Activated naive CD4-positive, alpha-beta T cell treated with anti-CD3 and anti-CD28 coated beads, Interleukin-2, amount 10 ng/mL, durations not matched to agents 7 days and 5 days (primary cell): ENCODE results near the gene UMAD1.
"Not testable (repeated sequence)": the region's sequence is repeated elsewhere in the genome, so short reads cannot be mapped to it uniquely, and the experiment has no call there.

Experiments
- CTCF ChIA-PET: fragments of 350-600 bp; sonication (Branson Sonifier 250); formaldehyde crosslinking; loops from one replicate; lab custom pipeline; 2021; ENCODE audit warnings: antibody characterized with exemption; lab: Charles Lee
- DNase-seq: peaks from one replicate; pipeline ENCODE4 v3.0.0-alpha.2; 2020
- H3K27ac Mint-ChIP-seq: one replicate; pipeline ENCODE4 v1.8.0; 2021; ENCODE audit warnings: mild to moderate bottlenecking, moderate library complexity, mixed read lengths
- H3K27me3 Mint-ChIP-seq: one replicate; pipeline ENCODE4 v1.8.0; 2021; ENCODE audit warnings: mild to moderate bottlenecking, mixed read lengths
- H3K36me3 Mint-ChIP-seq: one replicate; pipeline ENCODE4 v1.8.0; 2021; ENCODE audit warnings: mixed read lengths
- H3K4me1 Mint-ChIP-seq: one replicate; pipeline ENCODE4 v1.8.0; 2021; ENCODE audit warnings: mixed read lengths
- H3K4me3 Mint-ChIP-seq: one replicate; pipeline ENCODE4 v1.8.0; 2021; ENCODE audit warnings: mild to moderate bottlenecking, moderate library complexity, mixed read lengths
- H3K9me3 Mint-ChIP-seq: one replicate; pipeline ENCODE4 v1.8.0; 2021; ENCODE audit warnings: mixed read lengths

Gene UMAD1

GRCh38 chr7:7820939-7821338 is 180.4 kb downstream of the UMAD1 start:
- no peak overlapping the region for H3K4me3 Mint-ChIP-seq
- H3K27ac Mint-ChIP-seq: no peak overlapping the region

GRCh38 chr7:7821517-7821916 is 181.0 kb downstream of the UMAD1 start:
- no peak for DNase-seq
- Mint-ChIP-seq H3K36me3 (peaks cover 13% of the 10 kb centered on the region), H3K27me3 (no peaks in the 10 kb centered on the region), H3K4me3 (no peak overlapping the region), H3K9me3 (peaks cover 9% of the 10 kb centered on the region), H3K4me1 (peaks cover 19% of the 10 kb centered on the region), H3K27ac (no peak overlapping the region)
- CTCF ChIA-PET: no interaction called here

More at GRCh38 chr7:7820939-7821338, 180.4 kb downstream of the UMAD1 start:
- Mint-ChIP-seq H3K4me1 (peaks cover 25% of the 10 kb centered on the region), H3K9me3 (peaks cover 7% of the 10 kb centered on the region), H3K36me3 (peaks cover 13% of the 10 kb centered on the region), H3K27me3 (no peaks in the 10 kb centered on the region)
- CTCF ChIA-PET: no interaction called here
- no peak for DNase-seq

- H3K9me3 Mint-ChIP-seq, DNase-seq, H3K36me3 Mint-ChIP-seq, H3K27ac Mint-ChIP-seq, H3K4me3 Mint-ChIP-seq, H3K4me1 Mint-ChIP-seq, H3K27me3 Mint-ChIP-seq, CTCF ChIA-PET: not testable (repeated sequence)
Observed at GRCh38 chr7:7825294-7825693, 184.7 kb downstream of the UMAD1 start.

- H3K9me3 Mint-ChIP-seq: peaks cover 4% of the 10 kb centered on the region
- no peak overlapping the region for H3K4me3 Mint-ChIP-seq
- peaks cover 3% of the 10 kb centered on the region for H3K4me1 Mint-ChIP-seq
- H3K36me3 Mint-ChIP-seq: peaks cover 6% of the 10 kb centered on the region
- DNase-seq: no peak
- H3K27me3 Mint-ChIP-seq: no peaks in the 10 kb centered on the region
- CTCF ChIA-PET: no interaction called here
- no peak overlapping the region for H3K27ac Mint-ChIP-seq
Observed at GRCh38 chr7:7829667-7830066, 189.1 kb downstream of the UMAD1 start.

- Mint-ChIP-seq H3K4me1 (peaks cover 3% of the 10 kb centered on the region), H3K36me3 (peaks cover 6% of the 10 kb centered on the region), H3K4me3 (no peak overlapping the region), H3K27ac (no peak overlapping the region), H3K9me3 (peaks cover 3% of the 10 kb centered on the region), H3K27me3 (no peaks in the 10 kb centered on the region)
- no peak for DNase-seq
- CTCF ChIA-PET: no interaction called here
Observed at GRCh38 chr7:7830122-7830878, 189.7 kb downstream of the UMAD1 start.

GRCh38 chr7:7832518-7832917 is 192.0 kb downstream of the UMAD1 start:
- peaks cover 6% of the 10 kb centered on the region for H3K36me3 Mint-ChIP-seq
- no peaks in the 10 kb centered on the region for H3K27me3 Mint-ChIP-seq
- CTCF ChIA-PET: no interaction called here
- peaks cover 3% of the 10 kb centered on the region for H3K4me1 Mint-ChIP-seq
- H3K27ac Mint-ChIP-seq: no peak overlapping the region
- no peaks in the 10 kb centered on the region for H3K9me3 Mint-ChIP-seq
- H3K4me3 Mint-ChIP-seq: no peak overlapping the region
- DNase-seq: no peak

- Mint-ChIP-seq H3K27ac (no peak overlapping the region), H3K9me3 (no peaks in the 10 kb centered on the region), H3K27me3 (no peaks in the 10 kb centered on the region), H3K36me3 (peaks cover 4% of the 10 kb centered on the region), H3K4me1 (peaks cover 3% of the 10 kb centered on the region), H3K4me3 (no peak overlapping the region)
- CTCF ChIA-PET: no interaction called here
- no peak for DNase-seq
Observed at GRCh38 chr7:7834761-7835160, 194.2 kb downstream of the UMAD1 start.

GRCh38 chr7:7841027-7841426 is 200.5 kb downstream of the UMAD1 start:
- Mint-ChIP-seq H3K36me3 (no peaks in the 10 kb centered on the region), H3K4me3 (no peak overlapping the region), H3K27ac (no peak overlapping the region), H3K9me3 (no peaks in the 10 kb centered on the region), H3K4me1 (no peaks in the 10 kb centered on the region), H3K27me3 (no peaks in the 10 kb centered on the region)
- CTCF ChIA-PET: no interaction called here
- no peak for DNase-seq

GRCh38 chr7:7843240-7843639 is 202.7 kb downstream of the UMAD1 start:
- Mint-ChIP-seq H3K36me3 (no peaks in the 10 kb centered on the region), H3K9me3 (no peaks in the 10 kb centered on the region), H3K4me3 (no peak overlapping the region), H3K27me3 (no peaks in the 10 kb centered on the region), H3K27ac (no peak overlapping the region), H3K4me1 (peaks cover 6% of the 10 kb centered on the region)
- CTCF ChIA-PET: no interaction called here
- no peak for DNase-seq

- Mint-ChIP-seq H3K4me1 (peaks cover 11% of the 10 kb centered on the region), H3K9me3 (no peaks in the 10 kb centered on the region), H3K27ac (no peak overlapping the region), H3K27me3 (no peaks in the 10 kb centered on the region), H3K4me3 (no peak overlapping the region), H3K36me3 (no peaks in the 10 kb centered on the region)
- DNase-seq: no peak
- CTCF ChIA-PET: no interaction called here
Observed at GRCh38 chr7:7843972-7844371, 203.4 kb downstream of the UMAD1 start.

- peaks cover 24% of the 10 kb centered on the region for H3K4me1 Mint-ChIP-seq
- H3K4me3 Mint-ChIP-seq: no peak overlapping the region
- DNase-seq: no peak
- no peaks in the 10 kb centered on the region for H3K27me3 Mint-ChIP-seq
- no peaks in the 10 kb centered on the region for H3K9me3 Mint-ChIP-seq
- H3K36me3 Mint-ChIP-seq: peaks cover 6% of the 10 kb centered on the region
- no peak overlapping the region for H3K27ac Mint-ChIP-seq
- CTCF ChIA-PET: no interaction called here
Observed at GRCh38 chr7:7848246-7848645, 207.7 kb downstream of the UMAD1 start.

- Mint-ChIP-seq H3K4me1 (peaks cover 24% of the 10 kb centered on the region), H3K27me3 (no peaks in the 10 kb centered on the region), H3K27ac (no peak overlapping the region), H3K9me3 (peaks cover 3% of the 10 kb centered on the region), H3K36me3 (peaks cover 6% of the 10 kb centered on the region), H3K4me3 (no peak overlapping the region)
- DNase-seq: no peak
- CTCF ChIA-PET: no interaction called here
Observed at GRCh38 chr7:7848892-7849291, 208.3 kb downstream of the UMAD1 start.

- CTCF ChIA-PET: no interaction called here
- Mint-ChIP-seq H3K36me3 (peaks cover 11% of the 10 kb centered on the region), H3K9me3 (peaks cover 10% of the 10 kb centered on the region), H3K4me1 (peaks cover 24% of the 10 kb centered on the region), H3K27me3 (no peaks in the 10 kb centered on the region), H3K4me3 (no peak overlapping the region), H3K27ac (no peak overlapping the region)
- DNase-seq: no peak
Observed at GRCh38 chr7:7850150-7850549, 209.6 kb downstream of the UMAD1 start.

GRCh38 chr7:7851381-7851780 is 210.8 kb downstream of the UMAD1 start:
- H3K27ac Mint-ChIP-seq: no peak overlapping the region

GRCh38 chr7:7851991-7852390 is 211.4 kb downstream of the UMAD1 start:
- H3K27ac Mint-ChIP-seq: no peak overlapping the region
- peaks cover 17% of the 10 kb centered on the region for H3K36me3 Mint-ChIP-seq
- no peaks in the 10 kb centered on the region for H3K27me3 Mint-ChIP-seq
- peaks cover 22% of the 10 kb centered on the region for H3K9me3 Mint-ChIP-seq
- DNase-seq: no peak
- H3K4me3 Mint-ChIP-seq: no peak overlapping the region
- peaks cover 24% of the 10 kb centered on the region for H3K4me1 Mint-ChIP-seq
- CTCF ChIA-PET: no interaction called here

More at GRCh38 chr7:7851381-7851780, 210.8 kb downstream of the UMAD1 start:
- Mint-ChIP-seq H3K9me3 (peaks cover 22% of the 10 kb centered on the region), H3K4me3 (no peak overlapping the region), H3K36me3 (peaks cover 17% of the 10 kb centered on the region), H3K4me1 (peaks cover 24% of the 10 kb centered on the region), H3K27me3 (no peaks in the 10 kb centered on the region)
- DNase-seq: no peak
- CTCF ChIA-PET: interaction anchor here (0.8 kb wide), 1 partner anchor 13 kb away, joined by 3 read pairs; no protein-coding TSS in a partner anchor
